Aorta (tissue), 5 donors: Measurements from ENCODE around the gene IFI30. TPM values are rescaled to one million over a fixed set of nuclear protein-coding genes. Genes with fewer than 3 reads are reported as not detected.

Experiments used
- ATAC-seq: fragments of 200-7000 bp; cut with Tn5 transposase; one replicate; pipeline ENCODE4 v1.9.1; 2022; ENCODE audit warnings: moderate library complexity; ENCODE audit not compliant: low FRiP score
- DNase-seq, 2 donors: peaks; one replicate each; pipeline ENCODE4 v3.0.0-alpha.2; 2020
- H3K27ac ChIP-seq, 2 donors: one replicate each; pipeline ENCODE4 v1.5.1; 2013; ENCODE audit warnings: low read length in 2 of 2, mild to moderate bottlenecking in 2 of 2, moderate library complexity in 2 of 2, control low read depth in 1 of 2, inconsistent platforms in 1 of 2, low read depth in 1 of 2
- H3K27me3 ChIP-seq, 2 donors: one replicate each; pipeline ENCODE4 v1.6.1; 2013; ENCODE audit warnings: control low read depth in 1 of 2, low read length in 1 of 2, mild to moderate bottlenecking in 1 of 2, moderate library complexity in 1 of 2; ENCODE audit not compliant: insufficient read depth in 2 of 2, control insufficient read depth in 1 of 2
- H3K36me3 ChIP-seq, 2 donors: one replicate each; pipeline ENCODE4 v1.6.1; 2013; ENCODE audit warnings: control low read depth in 1 of 2, low read length in 1 of 2, mild to moderate bottlenecking in 1 of 2; ENCODE audit not compliant: insufficient read depth in 2 of 2, control insufficient read depth in 1 of 2
- H3K4me1 ChIP-seq, 2 donors: one replicate each; pipeline ENCODE4 v1.6.1; 2013; ENCODE audit warnings: low read length in 2 of 2, control low read depth in 1 of 2, mild to moderate bottlenecking in 1 of 2, moderate library complexity in 1 of 2; ENCODE audit not compliant: insufficient read depth in 2 of 2, control insufficient read depth in 1 of 2
- H3K4me3 ChIP-seq, 2 donors: one replicate each; pipeline ENCODE4 v1.5.1; 2013; ENCODE audit warnings: low read length in 2 of 2, control low read depth in 1 of 2, mild to moderate bottlenecking in 1 of 2
- H3K9me3 ChIP-seq: one replicate; pipeline ENCODE4 v1.6.1; 2013; ENCODE audit warnings: mild to moderate bottlenecking, low read length; ENCODE audit not compliant: control insufficient read depth
- WGBS, 2 donors: extraction: QIAGEN DNeasy Blood & Tissue Kit; methylation state at CpG; one replicate each; pipeline ENCODE4 v1.1.7; 2013; 5-methylcytosine and 5-hydroxymethylcytosine counted together
- intact Hi-C, 2 donors: fragments of 100-400 bp; cut with DNase I; formaldehyde crosslinking; loops; one replicate each; pipeline versions ENCODE4 v1.14.2 to v1.15.0; 2022
- long read RNA-seq, 2 donors: library from polyadenylated mRNA; unstranded; transcript quantifications; one replicate each; pipeline ENCODE4 v2.0.0, GENCODE V29; 2020 to 2021
- polyA plus RNA-seq, 2 donors: library from polyadenylated mRNA; stranded (reverse); fragments of 200-250 nt; gene quantifications; one replicate each; pipeline ENCODE4 v1.2.3, GENCODE V29; 2013
- total RNA-seq, 2 donors: library from RNA; stranded (reverse); fragmentation: NEBNext Ultra II Directional; extraction: Animal tissue kit (Norgen Biotek cat#: 25700); gene quantifications; one replicate each; pipeline ENCODE4 v1.2.1, GENCODE V29; 2021
- donor health status: healthy with polysubstance abuse.
- donor health status: Bipolar disorder and iron deficiency.
- donor health status: DM: no; HTN: no; CAD: no.
- donor health status: DM: no; HTN: no; CAD: no.
- donor health status: DM: yes; HTN: yes; CAD: no.

IFI30 gene
- total RNA-seq (10 to 100 TPM; 85.2 to 92.7 TPM), polyA plus RNA-seq (100 to 1,000 TPM in 1 of 2 donors, 10 to 100 TPM in 1; 35.0 to 107 TPM)
- long read RNA-seq, donor 1, transcript IFI30-201 (7 exons, 1,134 nt), result major isoform, 152 of 154 reads
- long read RNA-seq, donor 1, partial matches to known transcripts, result 1 of 154 reads
- long read RNA-seq, donor 1, other reads (novel, unspliced or antisense), result 1 of 154 reads
- long read RNA-seq, donor 2, transcript IFI30-201 (7 exons, 1,134 nt), result major isoform, 33 of 38 reads
- long read RNA-seq, donor 2, partial matches to known transcripts, result 4 of 38 reads
- long read RNA-seq, donor 2, other reads (novel, unspliced or antisense), result 1 of 38 reads

- WGBS, 2 donors, result 0 to 1% methylated on average over 38 to 47 of the region's 47 CpGs
- no peaks in the 10 kb centered on the region for H3K4me1 ChIP-seq
Observed at GRCh38 chr19:18173572-18174288, at the start of gene IFI30. Gene IFI30 (plus strand): TSS chr19:18173813. CDS start chr19:18173842, 29 bp downstream.

GRCh38 chr19:18123819-18124218 lies 49.8 kb upstream of the IFI30 start:
- no peak overlapping the region for H3K4me3 ChIP-seq
- DNase-seq (no peak), ATAC-seq (no peak)
- H3K36me3 ChIP-seq, result peaks cover 0 to 1% of the 10 kb centered on the region in 2 donors
- H3K9me3 ChIP-seq, result no peaks in the 10 kb centered on the region
- intact Hi-C loops, result no loop called here
- no peaks in the 10 kb centered on the region for H3K4me1 ChIP-seq
- H3K27me3 ChIP-seq, result no peaks in the 10 kb centered on the region
- no peak overlapping the region for H3K27ac ChIP-seq
- 93 to 94% methylated on average over 26 of the region's 26 CpGs for WGBS, 2 donors

More at GRCh38 chr19:18173572-18174288, at the start of gene IFI30:
- H3K27me3 ChIP-seq, result no peaks in the 10 kb centered on the region
- no peak within 1 kb of the TSS for H3K27ac ChIP-seq
- H3K9me3 ChIP-seq, result no peaks in the 10 kb centered on the region
- H3K36me3 ChIP-seq, result no peaks in the 10 kb centered on the region
- ATAC-seq (peak; percentile 80), DNase-seq (peak; percentile 90 to 91)
- peak within 1 kb of the TSS; percentile 24 to 43 for H3K4me3 ChIP-seq
- intact Hi-C loops, result no loop called here

GRCh38 chr19:18126097-18126496 lies 47.5 kb upstream of the IFI30 start:
- H3K4me1 ChIP-seq, result no peaks in the 10 kb centered on the region
- no peaks in the 10 kb centered on the region for H3K27me3 ChIP-seq
- H3K4me3 ChIP-seq, result no peak overlapping the region
- H3K36me3 ChIP-seq, result peaks cover 0 to 1% of the 10 kb centered on the region in 2 donors
- 73 to 77% methylated on average over 2 of the region's 2 CpGs for WGBS, 2 donors
- no peaks in the 10 kb centered on the region for H3K9me3 ChIP-seq
- intact Hi-C loops, result no loop called here
- no peak for ATAC-seq
- no peak for DNase-seq
- H3K27ac ChIP-seq, result no peak overlapping the region

- peaks cover 0 to 2% of the 10 kb centered on the region in 2 donors for H3K36me3 ChIP-seq
- intact Hi-C loops, result no loop called here
- no peaks in the 10 kb centered on the region for H3K9me3 ChIP-seq
- no peaks in the 10 kb centered on the region for H3K4me1 ChIP-seq
- no peaks in the 10 kb centered on the region for H3K27me3 ChIP-seq
- DNase-seq, result no peak
- no peak for ATAC-seq
- no peak overlapping the region for H3K4me3 ChIP-seq
- no peak overlapping the region for H3K27ac ChIP-seq
- 80 to 81% methylated on average over 3 of the region's 3 CpGs for WGBS, 2 donors
Observed at GRCh38 chr19:18128044-18128443, 45.6 kb upstream of the IFI30 start.

GRCh38 chr19:18128805-18129204 lies 44.8 kb upstream of the IFI30 start:
- Histone ChIP-seq H3K27me3 (no peaks in the 10 kb centered on the region), H3K4me3 (no peak overlapping the region), H3K36me3 (peaks cover 0 to 2% of the 10 kb centered on the region in 2 donors), H3K4me1 (no peaks in the 10 kb centered on the region), H3K9me3 (no peaks in the 10 kb centered on the region), H3K27ac (no peak overlapping the region)
- no peak for DNase-seq
- WGBS, 2 donors, result 92 to 94% methylated on average over 12 of the region's 12 CpGs
- no peak for ATAC-seq
- intact Hi-C loops, result no loop called here

- no peak for ATAC-seq
Observed at GRCh38 chr19:18130523-18131242, 42.9 kb upstream of the IFI30 start.

GRCh38 chr19:18131841-18132596 lies 41.6 kb upstream of the IFI30 start:
- no peak overlapping the region for H3K4me3 ChIP-seq
- no peak overlapping the region for H3K27ac ChIP-seq
- no peak for DNase-seq
- no peaks in the 10 kb centered on the region for H3K4me1 ChIP-seq
- WGBS, 2 donors, result 83 to 86% methylated on average over 31 of the region's 31 CpGs
- H3K36me3 ChIP-seq, result peaks cover 0 to 2% of the 10 kb centered on the region in 2 donors
- ATAC-seq, result no peak
- intact Hi-C loops, result no loop called here
- H3K9me3 ChIP-seq, result no peaks in the 10 kb centered on the region
- H3K27me3 ChIP-seq, result no peaks in the 10 kb centered on the region

More at GRCh38 chr19:18130523-18131242, 42.9 kb upstream of the IFI30 start:
- H3K4me3 ChIP-seq, result no peak overlapping the region
- intact Hi-C loops, result no loop called here
- H3K36me3 ChIP-seq, result peaks cover 0 to 2% of the 10 kb centered on the region in 2 donors
- no peaks in the 10 kb centered on the region for H3K27me3 ChIP-seq
- no peaks in the 10 kb centered on the region for H3K9me3 ChIP-seq
- H3K4me1 ChIP-seq, result no peaks in the 10 kb centered on the region
- H3K27ac ChIP-seq, result no peak overlapping the region
- 92 to 94% methylated on average over 21 of the region's 21 CpGs for WGBS, 2 donors
- no peak for DNase-seq
